ENCODE data around the gene ARL15. TPM values are rescaled to one million over a fixed set of nuclear protein-coding genes. Genes with fewer than 3 reads are reported as not detected.

Gene ARL15
- polyA plus RNA-seq, 2 donors = 4.0 to 7.8 TPM

GRCh38 chr5:53936481-53937352, 373.7 kb downstream of the ARL15 start:
- H3K9me3 ChIP-seq (ENCODE audit: control insufficient read depth in 2 of 2, insufficient read depth in 1 of 2, low read depth in 1 of 2, low read length in 1 of 2) = no peaks in the 10 kb centered on the region
- WGBS, 2 donors = 77 to 86% methylated on average over 7 of the region's 7 CpGs
- no peak overlapping the region for H3K27ac ChIP-seq (ENCODE audit: low read depth in 2 of 2, low read length in 1 of 2)
- H3K4me3 ChIP-seq (ENCODE audit: low read depth in 1 of 2, low read length in 2 of 2) = no peak overlapping the region
- no peaks in the 10 kb centered on the region for H3K4me1 ChIP-seq (ENCODE audit: control insufficient read depth in 2 of 2, insufficient read depth in 2 of 2, low read length in 1 of 2)
- H3K27me3 ChIP-seq (ENCODE audit: control insufficient read depth in 1 of 2, insufficient read depth in 2 of 2, low read length in 2 of 2) = no peaks in the 10 kb centered on the region
- H3K36me3 ChIP-seq (ENCODE audit: control insufficient read depth in 2 of 2, insufficient read depth in 2 of 2, low read length in 1 of 2) = no peaks in the 10 kb centered on the region

GRCh38 chr5:53934151-53934820, 376.1 kb downstream of the ARL15 start:
- Histone ChIP-seq H3K4me1 (ENCODE audit: control insufficient read depth in 2 of 2, insufficient read depth in 2 of 2, low read length in 1 of 2) (no peaks in the 10 kb centered on the region), H3K9me3 (ENCODE audit: control insufficient read depth in 2 of 2, insufficient read depth in 1 of 2, low read depth in 1 of 2, low read length in 1 of 2) (no peaks in the 10 kb centered on the region), H3K27me3 (ENCODE audit: control insufficient read depth in 1 of 2, insufficient read depth in 2 of 2, low read length in 2 of 2) (no peaks in the 10 kb centered on the region), H3K27ac (ENCODE audit: low read depth in 2 of 2, low read length in 1 of 2) (no peak overlapping the region), H3K4me3 (ENCODE audit: low read depth in 1 of 2, low read length in 2 of 2) (no peak overlapping the region), H3K36me3 (ENCODE audit: control insufficient read depth in 2 of 2, insufficient read depth in 2 of 2, low read length in 1 of 2) (no peaks in the 10 kb centered on the region)
- WGBS, 2 donors = 57 to 68% methylated on average over 4 of the region's 4 CpGs

GRCh38 chr5:53932351-53932750, 378.0 kb downstream of the ARL15 start:
- H3K27ac ChIP-seq (ENCODE audit: low read depth in 2 of 2, low read length in 1 of 2) = no peak overlapping the region
- H3K27me3 ChIP-seq (ENCODE audit: control insufficient read depth in 1 of 2, insufficient read depth in 2 of 2, low read length in 2 of 2) = no peaks in the 10 kb centered on the region
- H3K9me3 ChIP-seq (ENCODE audit: control insufficient read depth in 2 of 2, insufficient read depth in 1 of 2, low read depth in 1 of 2, low read length in 1 of 2) = no peaks in the 10 kb centered on the region
- no peak overlapping the region for H3K4me3 ChIP-seq (ENCODE audit: low read depth in 1 of 2, low read length in 2 of 2)
- 91 to 95% methylated on average over 6 of the region's 6 CpGs for WGBS, 2 donors
- no peaks in the 10 kb centered on the region for H3K36me3 ChIP-seq (ENCODE audit: control insufficient read depth in 2 of 2, insufficient read depth in 2 of 2, low read length in 1 of 2)
- no peaks in the 10 kb centered on the region for H3K4me1 ChIP-seq (ENCODE audit: control insufficient read depth in 2 of 2, insufficient read depth in 2 of 2, low read length in 1 of 2)

- no peak overlapping the region for H3K27ac ChIP-seq (ENCODE audit: low read depth in 2 of 2, low read length in 1 of 2)
- H3K36me3 ChIP-seq (ENCODE audit: control insufficient read depth in 2 of 2, insufficient read depth in 2 of 2, low read length in 1 of 2) = no peaks in the 10 kb centered on the region
- H3K27me3 ChIP-seq (ENCODE audit: control insufficient read depth in 1 of 2, insufficient read depth in 2 of 2, low read length in 2 of 2) = no peaks in the 10 kb centered on the region
- H3K4me1 ChIP-seq (ENCODE audit: control insufficient read depth in 2 of 2, insufficient read depth in 2 of 2, low read length in 1 of 2) = no peaks in the 10 kb centered on the region
- 64 to 69% methylated on average over 5 of the region's 5 CpGs for WGBS, 2 donors
- no peak overlapping the region for H3K4me3 ChIP-seq (ENCODE audit: low read depth in 1 of 2, low read length in 2 of 2)
- no peaks in the 10 kb centered on the region for H3K9me3 ChIP-seq (ENCODE audit: control insufficient read depth in 2 of 2, insufficient read depth in 1 of 2, low read depth in 1 of 2, low read length in 1 of 2)
Observed at GRCh38 chr5:53930457-53930856, 379.9 kb downstream of the ARL15 start.

- 95 to 97% methylated on average over 2 of the region's 2 CpGs for WGBS, 2 donors
- no peaks in the 10 kb centered on the region for H3K9me3 ChIP-seq (ENCODE audit: control insufficient read depth in 2 of 2, insufficient read depth in 1 of 2, low read depth in 1 of 2, low read length in 1 of 2)
Observed at GRCh38 chr5:53929570-53929969, 380.8 kb downstream of the ARL15 start.

GRCh38 chr5:53929152-53929551, 381.2 kb downstream of the ARL15 start:
- H3K9me3 ChIP-seq (ENCODE audit: control insufficient read depth in 2 of 2, insufficient read depth in 1 of 2, low read depth in 1 of 2, low read length in 1 of 2) = no peaks in the 10 kb centered on the region
- H3K27me3 ChIP-seq (ENCODE audit: control insufficient read depth in 1 of 2, insufficient read depth in 2 of 2, low read length in 2 of 2) = no peaks in the 10 kb centered on the region
- H3K4me3 ChIP-seq (ENCODE audit: low read depth in 1 of 2, low read length in 2 of 2) = no peak overlapping the region
- no peak overlapping the region for H3K27ac ChIP-seq (ENCODE audit: low read depth in 2 of 2, low read length in 1 of 2)
- no peaks in the 10 kb centered on the region for H3K36me3 ChIP-seq (ENCODE audit: control insufficient read depth in 2 of 2, insufficient read depth in 2 of 2, low read length in 1 of 2)
- H3K4me1 ChIP-seq (ENCODE audit: control insufficient read depth in 2 of 2, insufficient read depth in 2 of 2, low read length in 1 of 2) = no peaks in the 10 kb centered on the region
- 90 to 95% methylated on average over 4 of the region's 4 CpGs for WGBS, 2 donors

More at GRCh38 chr5:53929570-53929969, 380.8 kb downstream of the ARL15 start:
- no peaks in the 10 kb centered on the region for H3K36me3 ChIP-seq (ENCODE audit: control insufficient read depth in 2 of 2, insufficient read depth in 2 of 2, low read length in 1 of 2)
- no peaks in the 10 kb centered on the region for H3K27me3 ChIP-seq (ENCODE audit: control insufficient read depth in 1 of 2, insufficient read depth in 2 of 2, low read length in 2 of 2)
- no peak overlapping the region for H3K4me3 ChIP-seq (ENCODE audit: low read depth in 1 of 2, low read length in 2 of 2)
- no peak overlapping the region for H3K27ac ChIP-seq (ENCODE audit: low read depth in 2 of 2, low read length in 1 of 2)
- H3K4me1 ChIP-seq (ENCODE audit: control insufficient read depth in 2 of 2, insufficient read depth in 2 of 2, low read length in 1 of 2) = no peaks in the 10 kb centered on the region

- no peaks in the 10 kb centered on the region for H3K27me3 ChIP-seq (ENCODE audit: control insufficient read depth in 1 of 2, insufficient read depth in 2 of 2, low read length in 2 of 2)
- H3K9me3 ChIP-seq (ENCODE audit: control insufficient read depth in 2 of 2, insufficient read depth in 1 of 2, low read depth in 1 of 2, low read length in 1 of 2) = no peaks in the 10 kb centered on the region
- H3K4me3 ChIP-seq (ENCODE audit: low read depth in 1 of 2, low read length in 2 of 2) = no peak overlapping the region
- H3K36me3 ChIP-seq (ENCODE audit: control insufficient read depth in 2 of 2, insufficient read depth in 2 of 2, low read length in 1 of 2) = no peaks in the 10 kb centered on the region
- H3K4me1 ChIP-seq (ENCODE audit: control insufficient read depth in 2 of 2, insufficient read depth in 2 of 2, low read length in 1 of 2) = no peaks in the 10 kb centered on the region
- WGBS, 2 donors = 85 to 93% methylated on average over 6 of the region's 6 CpGs
- no peak overlapping the region for H3K27ac ChIP-seq (ENCODE audit: low read depth in 2 of 2, low read length in 1 of 2)
Observed at GRCh38 chr5:53928641-53929040, 381.7 kb downstream of the ARL15 start.

GRCh38 chr5:53927668-53928247, 382.6 kb downstream of the ARL15 start:
- Histone ChIP-seq H3K36me3 (ENCODE audit: control insufficient read depth in 2 of 2, insufficient read depth in 2 of 2, low read length in 1 of 2) (no peaks in the 10 kb centered on the region), H3K4me3 (ENCODE audit: low read depth in 1 of 2, low read length in 2 of 2) (no peak overlapping the region), H3K9me3 (ENCODE audit: control insufficient read depth in 2 of 2, insufficient read depth in 1 of 2, low read depth in 1 of 2, low read length in 1 of 2) (no peaks in the 10 kb centered on the region), H3K27ac (ENCODE audit: low read depth in 2 of 2, low read length in 1 of 2) (no peak overlapping the region), H3K27me3 (ENCODE audit: control insufficient read depth in 1 of 2, insufficient read depth in 2 of 2, low read length in 2 of 2) (no peaks in the 10 kb centered on the region), H3K4me1 (ENCODE audit: control insufficient read depth in 2 of 2, insufficient read depth in 2 of 2, low read length in 1 of 2) (no peaks in the 10 kb centered on the region)
- WGBS, 2 donors = 89 to 94% methylated on average over 6 of the region's 6 CpGs

- Histone ChIP-seq H3K4me1 (ENCODE audit: control insufficient read depth in 2 of 2, insufficient read depth in 2 of 2, low read length in 1 of 2) (no peaks in the 10 kb centered on the region), H3K9me3 (ENCODE audit: control insufficient read depth in 2 of 2, insufficient read depth in 1 of 2, low read depth in 1 of 2, low read length in 1 of 2) (no peaks in the 10 kb centered on the region)
- WGBS, 2 donors = 96 to 98% methylated on average over 4 of the region's 4 CpGs
Observed at GRCh38 chr5:53926026-53926425, 384.3 kb downstream of the ARL15 start.

More at GRCh38 chr5:53926026-53926425, 384.3 kb downstream of the ARL15 start:
- H3K27ac ChIP-seq (ENCODE audit: low read depth in 2 of 2, low read length in 1 of 2) = no peak overlapping the region
- no peak overlapping the region for H3K4me3 ChIP-seq (ENCODE audit: low read depth in 1 of 2, low read length in 2 of 2)
- no peaks in the 10 kb centered on the region for H3K36me3 ChIP-seq (ENCODE audit: control insufficient read depth in 2 of 2, insufficient read depth in 2 of 2, low read length in 1 of 2)
- H3K27me3 ChIP-seq (ENCODE audit: control insufficient read depth in 1 of 2, insufficient read depth in 2 of 2, low read length in 2 of 2) = no peaks in the 10 kb centered on the region

Data from esophagus (tissue), 2 donors.